Eye (tissue), 1 donor: ENCODE results near the gene TMCO5A.
"Not testable (repeated sequence)": the region's sequence is repeated elsewhere in the genome, so short reads cannot be mapped to it uniquely, and the experiment has no call there.

Experiments
- DNase-seq: peaks from one replicate; pipeline ENCODE4 v3.0.0-alpha.2; 2015

The TMCO5A gene

DNA sequence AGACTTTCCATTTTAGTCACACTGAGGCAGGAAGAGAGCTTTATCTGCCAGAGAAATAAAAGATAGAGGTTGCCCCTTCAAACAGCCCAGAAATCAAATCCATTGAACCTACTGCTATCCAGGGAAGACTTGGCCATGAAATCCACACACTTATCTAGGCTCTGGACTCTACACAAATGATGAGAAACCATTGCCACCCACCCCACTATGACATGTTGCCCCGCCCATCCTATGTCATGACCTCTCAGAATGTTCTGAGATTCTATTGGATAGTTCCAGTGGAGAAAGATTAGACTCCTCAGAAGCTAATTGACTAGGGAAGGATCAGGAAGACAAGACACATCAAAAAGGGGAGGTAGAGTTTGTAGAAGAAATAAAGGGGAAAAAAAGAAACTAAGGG, at the start of gene TMCO5A:
Gene TMCO5A, plus strand, starts transcription at position 301 of the 400 bp plus-strand sequence. CDS start 1,684 bp downstream, outside the sequence.
- DNase-seq: no peak

DNA sequence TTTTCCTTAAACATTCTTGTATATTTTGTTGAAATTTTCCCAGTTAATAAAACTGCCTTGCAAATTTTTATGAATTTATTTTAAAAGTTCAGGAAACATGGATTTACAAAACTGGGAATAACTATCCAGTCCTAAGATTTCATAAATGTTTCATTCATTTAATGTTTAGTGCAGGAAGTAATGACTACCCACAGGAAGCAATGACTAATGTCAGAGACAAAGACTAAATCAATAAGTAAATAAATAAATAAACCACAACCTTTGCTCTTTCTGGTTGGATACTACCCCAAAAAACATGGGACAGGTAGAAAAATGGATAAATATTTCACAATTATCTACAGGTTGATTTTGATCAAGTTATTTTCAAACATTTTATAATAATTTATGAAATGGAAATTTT, 48.8 kb upstream of the TMCO5A start:
- no peak for DNase-seq

DNA sequence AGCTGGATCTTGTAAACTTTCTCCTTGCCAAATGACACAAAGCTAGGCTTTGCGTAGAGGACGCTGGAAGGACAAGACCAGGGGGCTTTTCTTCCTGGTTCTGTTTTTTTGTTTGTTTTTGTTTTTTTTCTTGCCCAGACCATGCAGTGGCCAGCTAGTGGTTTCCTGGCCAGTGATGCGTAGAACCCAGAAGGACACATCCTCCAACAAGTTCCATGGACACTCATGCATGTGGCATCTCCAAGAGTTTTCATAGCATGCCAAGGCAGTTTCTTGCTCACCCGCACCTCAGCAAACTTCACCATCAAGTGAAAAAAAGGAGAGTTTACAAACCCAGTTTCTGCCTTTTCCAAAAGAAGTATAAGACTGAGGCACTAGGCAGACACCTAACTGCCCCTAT, 46.1 kb upstream of the TMCO5A start:
- no peak for DNase-seq

DNA sequence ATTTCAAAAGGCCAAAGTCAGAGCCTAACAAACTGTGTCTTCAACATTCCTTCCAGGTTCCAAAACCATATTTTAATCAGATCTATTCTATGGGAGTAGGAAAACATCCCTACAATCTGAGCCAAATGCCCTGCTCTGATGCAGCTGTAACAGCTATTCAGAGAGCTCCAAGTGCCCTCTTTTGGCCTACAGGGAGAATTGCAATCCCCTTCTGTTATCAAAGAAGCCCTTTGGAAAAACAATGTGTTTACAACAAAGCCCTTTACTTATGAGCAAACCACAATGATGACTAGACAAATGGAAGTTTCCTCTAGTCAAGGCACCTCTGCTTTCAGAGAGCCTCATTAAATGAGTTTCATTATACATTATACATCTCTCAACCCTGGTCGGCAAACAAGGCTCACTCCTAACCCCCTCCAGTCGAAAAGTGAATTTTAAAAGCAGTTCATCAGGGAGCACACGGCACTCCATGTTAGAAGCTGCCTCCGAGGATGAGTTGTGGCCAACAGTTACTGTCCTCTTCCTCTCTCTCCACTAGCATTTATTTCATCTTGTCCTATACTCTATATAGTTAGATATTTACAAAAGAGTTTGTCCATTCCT, 42.6 kb upstream of the TMCO5A start:
- peak; percentile 65 for DNase-seq

DNA sequence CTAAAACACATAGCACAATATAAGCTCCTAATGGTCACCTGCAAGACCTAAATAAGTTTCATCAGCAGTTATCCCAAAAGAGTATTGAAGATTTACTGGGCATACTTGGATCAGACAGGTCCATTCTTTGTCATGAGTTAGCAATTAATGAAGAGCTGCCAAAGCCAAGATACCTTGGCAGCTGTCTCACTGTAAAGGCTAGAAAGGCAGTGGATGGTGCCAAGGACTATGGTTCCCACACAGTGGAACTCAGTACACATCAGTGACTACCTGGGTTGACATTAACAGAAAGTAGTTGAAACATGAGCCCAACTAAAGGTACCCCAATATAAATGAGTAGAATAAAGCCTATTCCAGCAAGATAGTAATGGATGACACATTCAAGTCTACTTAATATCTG, 41.1 kb upstream of the TMCO5A start:
- DNase-seq: no peak

DNA sequence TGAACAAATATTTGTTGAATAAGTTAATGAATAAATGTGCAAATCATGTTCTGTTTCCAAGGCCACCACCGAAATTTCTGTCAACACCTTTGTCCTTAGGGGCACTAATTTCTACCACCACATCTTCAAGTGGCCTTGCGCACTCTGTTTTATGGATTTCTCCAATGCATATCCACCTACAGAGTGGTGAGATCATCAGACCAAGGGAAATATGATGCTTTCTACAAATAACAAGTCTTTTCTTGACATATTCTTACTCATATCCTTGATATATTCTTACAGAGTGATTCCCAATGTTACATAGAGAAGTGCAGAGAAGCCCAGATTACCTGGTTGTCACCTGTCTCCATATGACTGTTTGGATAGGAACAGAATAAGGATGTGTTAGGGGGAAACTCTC, 36.1 kb upstream of the TMCO5A start:
- DNase-seq: no peak

DNA sequence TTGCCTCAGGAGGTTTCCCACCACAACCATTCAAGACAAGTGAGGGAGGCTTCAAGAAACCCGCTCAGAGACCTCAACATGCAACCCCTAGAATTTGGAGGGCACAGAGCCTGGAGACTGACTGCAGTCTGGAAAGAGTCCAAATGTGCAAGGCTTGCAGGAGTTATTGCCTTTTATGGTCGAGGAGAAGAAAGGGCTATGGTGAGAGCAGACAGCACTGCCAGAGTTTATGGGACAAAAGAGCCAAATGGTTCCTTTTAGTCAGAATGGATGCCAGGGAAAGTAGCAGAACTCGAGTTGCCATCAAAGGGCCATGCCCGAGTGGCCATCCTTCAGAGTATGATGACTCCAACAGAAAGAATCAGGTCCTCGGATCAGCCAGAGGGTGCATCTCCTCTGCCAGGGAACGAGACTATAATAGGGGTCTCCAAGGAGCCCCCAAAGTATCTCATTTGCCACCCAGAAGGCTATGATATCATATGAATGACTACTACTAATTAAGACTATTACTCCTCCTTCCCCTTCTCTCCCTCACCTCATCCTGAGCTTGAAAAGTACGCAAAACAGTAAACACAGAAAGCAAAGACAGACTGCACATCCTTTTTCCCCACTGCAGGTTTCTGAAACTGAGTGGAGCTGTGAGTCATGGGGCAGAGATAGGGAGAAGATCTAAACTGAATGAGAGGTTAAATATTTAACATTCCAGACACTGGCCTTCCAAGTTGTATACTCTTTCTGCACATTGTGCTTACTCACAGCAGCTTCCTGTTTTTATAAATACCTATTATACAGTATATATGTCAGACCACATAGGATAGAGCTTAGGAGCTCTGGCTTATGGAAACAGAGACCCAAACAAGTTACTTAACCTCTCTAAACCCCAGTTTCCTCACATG, 33.9 kb upstream of the TMCO5A start:
- DNase-seq: no peak

DNA sequence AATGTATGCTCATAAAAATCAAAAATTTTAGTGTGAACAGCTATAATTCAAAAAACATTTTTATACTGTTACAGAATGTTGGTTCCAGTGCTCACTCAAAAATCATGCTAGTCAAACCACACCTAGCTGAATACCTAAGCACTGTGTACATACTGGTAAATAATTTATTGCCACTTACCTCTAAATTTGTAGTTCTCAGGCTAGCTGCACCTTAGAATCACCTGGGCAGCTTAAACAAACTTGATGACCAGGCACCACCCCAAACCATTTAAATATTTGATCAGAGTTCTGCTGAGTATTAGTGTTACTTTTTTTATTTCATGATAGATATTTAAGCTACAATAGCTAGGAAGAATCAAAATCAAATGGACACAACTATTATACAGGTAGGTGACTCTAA, 32.3 kb upstream of the TMCO5A start:
- no peak for DNase-seq

DNA sequence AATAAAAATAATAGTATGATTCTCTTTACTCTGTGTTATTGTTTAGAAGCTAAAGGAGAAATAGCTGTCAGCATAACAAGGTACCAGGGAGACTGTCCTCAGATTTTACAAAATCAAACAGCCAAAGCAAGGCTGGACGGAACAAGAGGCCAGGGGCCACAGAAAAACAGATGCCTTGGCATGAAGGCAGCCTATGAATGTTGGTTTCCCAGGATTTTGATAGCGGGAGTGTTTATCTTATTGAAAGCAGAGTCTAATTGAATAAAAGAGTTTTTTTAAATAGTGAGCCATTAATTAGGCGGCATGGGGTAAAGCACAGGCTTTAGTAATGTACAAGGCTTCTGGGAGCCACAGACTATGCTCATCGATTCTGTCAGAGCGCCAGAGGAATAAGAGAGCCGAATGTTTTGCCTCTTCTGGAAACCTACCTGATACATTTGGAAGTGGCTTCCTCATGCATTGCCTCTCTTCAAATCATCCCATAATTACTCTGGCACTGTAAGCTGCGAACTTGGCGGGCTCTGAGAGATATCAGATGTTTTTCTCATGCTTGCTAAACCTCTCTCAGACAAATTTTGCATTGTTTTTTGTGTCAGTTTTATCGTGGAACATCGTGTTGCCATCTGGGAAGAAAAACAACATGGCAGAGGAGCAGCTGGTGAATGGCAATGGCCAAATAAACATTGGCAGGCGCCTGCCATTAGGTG, 30.4 kb upstream of the TMCO5A start:
- no peak for DNase-seq

DNA sequence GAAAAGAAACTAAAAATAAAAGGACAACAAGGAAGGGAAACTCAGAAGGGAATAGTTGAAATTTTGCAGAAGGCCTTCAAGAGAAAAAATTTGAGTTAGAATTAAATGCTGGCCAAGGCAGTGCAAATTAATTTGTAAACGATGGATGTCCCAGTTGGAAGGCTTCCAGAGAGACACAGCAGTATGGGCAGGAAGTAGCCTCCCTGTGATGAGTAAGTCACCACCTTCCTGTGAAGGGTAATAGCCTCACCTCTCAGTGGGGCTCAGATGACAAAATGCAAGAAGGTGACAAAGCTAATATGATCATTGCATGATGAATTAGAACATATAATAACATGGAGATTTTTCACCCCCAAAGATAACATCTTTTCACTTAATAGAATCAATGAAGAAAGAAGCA, 27.3 kb upstream of the TMCO5A start:
- DNase-seq: no peak

DNA sequence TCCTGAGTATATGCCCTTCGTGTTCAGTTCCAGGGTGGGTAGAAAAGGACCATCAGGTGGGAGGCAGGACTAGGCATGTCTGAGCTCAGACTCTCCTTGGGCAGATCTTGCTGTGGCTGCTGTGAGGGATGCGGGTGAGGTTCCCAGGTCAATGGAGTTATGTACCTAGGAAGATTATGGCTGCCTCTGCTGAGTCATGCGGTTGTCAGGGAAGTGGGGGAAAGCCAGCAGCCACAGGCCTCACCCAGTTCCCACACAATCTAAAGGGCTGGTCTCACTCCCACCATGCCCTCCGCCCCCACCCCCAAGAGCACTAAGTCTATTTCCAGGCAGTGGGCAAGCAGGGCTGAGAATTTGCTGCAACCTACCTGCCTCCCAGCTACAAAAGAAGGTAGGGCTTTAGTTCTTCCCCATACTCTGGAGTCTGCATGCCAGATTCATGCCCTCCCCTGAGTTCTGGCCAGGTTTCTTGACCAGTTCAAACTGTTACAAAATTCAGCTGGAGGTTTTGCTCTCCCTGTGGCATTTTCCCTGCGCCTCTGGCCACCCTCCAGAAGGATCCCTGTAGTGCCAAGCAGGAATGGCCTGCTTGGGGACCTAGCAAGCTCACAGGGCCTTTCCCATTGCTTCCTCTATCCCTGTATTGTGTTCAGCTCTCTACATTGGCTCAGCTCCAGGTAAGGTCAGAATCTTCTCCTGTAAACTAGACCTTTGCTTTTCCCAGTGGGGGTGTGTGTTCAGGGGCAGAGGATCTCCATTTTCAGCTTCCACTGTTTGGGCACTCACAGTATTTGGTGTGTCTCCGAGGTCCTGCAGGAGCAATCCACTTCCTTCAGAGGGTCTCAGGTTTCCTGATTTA, 12.7 kb upstream of the TMCO5A start:
- DNase-seq: no peak

DNA sequence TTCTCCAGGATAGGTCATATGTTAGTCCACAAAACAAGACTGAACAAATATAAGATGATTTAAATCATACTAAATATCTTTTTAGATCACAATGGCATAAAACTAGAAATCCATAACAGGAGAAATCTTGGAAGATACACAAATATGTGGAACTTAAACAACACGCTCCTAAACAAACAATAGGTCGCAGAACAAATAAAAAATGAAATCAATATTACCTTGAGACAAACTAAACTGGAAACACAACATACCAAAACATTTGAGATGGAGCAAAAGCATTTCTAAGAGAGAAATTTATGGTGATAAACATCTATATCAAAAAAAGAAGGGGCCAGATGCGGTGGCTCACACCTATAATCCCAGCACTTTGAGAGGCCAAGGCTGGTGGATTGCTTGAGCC, 8.3 kb upstream of the TMCO5A start:
- no peak for DNase-seq

DNA sequence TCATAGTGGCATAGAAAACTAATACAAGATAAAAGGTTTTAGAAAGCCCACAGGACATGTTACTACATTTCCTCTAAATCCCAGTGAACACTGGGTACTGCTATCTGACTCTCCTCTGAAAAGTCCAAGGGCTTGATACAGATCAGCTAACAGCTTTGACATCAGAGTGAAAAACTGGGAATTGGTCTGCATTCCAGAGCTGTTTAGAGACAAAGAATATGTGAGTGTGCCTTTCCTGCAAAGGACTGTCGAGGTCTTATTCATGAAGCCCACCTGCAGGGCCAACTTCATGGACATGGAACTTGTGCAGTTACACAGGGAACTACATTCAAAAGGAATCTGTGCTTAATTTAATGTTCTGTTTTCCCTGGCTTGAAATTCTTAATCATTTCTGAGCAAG, 5.2 kb upstream of the TMCO5A start:
- DNase-seq: peak; percentile 8

DNA sequence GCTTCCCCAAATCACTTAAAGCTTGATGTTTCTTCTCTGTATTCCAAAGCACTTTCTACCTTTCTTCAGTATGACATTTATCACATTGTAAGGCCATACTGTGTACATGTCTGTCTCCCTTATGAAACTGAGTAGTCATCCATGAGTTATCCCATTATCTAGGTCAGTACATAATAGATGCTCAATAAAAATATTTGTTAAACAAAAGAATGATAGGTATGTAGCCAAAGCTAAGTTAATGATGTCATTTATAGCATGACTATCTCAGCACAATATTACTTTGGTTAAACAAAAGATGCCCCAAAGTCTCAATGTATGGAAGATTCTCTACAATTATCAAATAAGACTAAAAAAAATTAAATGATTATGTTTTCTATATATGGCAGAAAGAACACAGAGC, 3.1 kb upstream of the TMCO5A start:
- no peak for DNase-seq

DNA sequence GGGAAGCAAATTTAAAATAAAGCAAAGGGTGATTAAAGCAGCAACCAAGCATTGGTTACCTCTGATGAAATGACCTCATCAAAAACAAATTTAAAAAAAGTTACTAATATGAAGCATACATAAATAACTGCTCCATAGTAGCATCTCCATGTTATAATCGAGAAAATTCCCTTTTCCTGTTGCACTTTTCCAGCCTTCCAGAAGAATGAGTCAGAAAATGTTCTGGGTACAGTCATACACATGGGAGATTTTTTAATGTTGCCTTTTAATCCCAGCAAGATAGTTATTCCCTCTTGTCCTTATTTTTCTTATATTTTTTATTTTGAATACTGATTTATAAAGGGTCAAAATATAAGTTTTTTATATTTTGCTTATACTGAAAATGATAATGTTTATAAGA, 2.6 kb upstream of the TMCO5A start:
- no peak for DNase-seq

DNA sequence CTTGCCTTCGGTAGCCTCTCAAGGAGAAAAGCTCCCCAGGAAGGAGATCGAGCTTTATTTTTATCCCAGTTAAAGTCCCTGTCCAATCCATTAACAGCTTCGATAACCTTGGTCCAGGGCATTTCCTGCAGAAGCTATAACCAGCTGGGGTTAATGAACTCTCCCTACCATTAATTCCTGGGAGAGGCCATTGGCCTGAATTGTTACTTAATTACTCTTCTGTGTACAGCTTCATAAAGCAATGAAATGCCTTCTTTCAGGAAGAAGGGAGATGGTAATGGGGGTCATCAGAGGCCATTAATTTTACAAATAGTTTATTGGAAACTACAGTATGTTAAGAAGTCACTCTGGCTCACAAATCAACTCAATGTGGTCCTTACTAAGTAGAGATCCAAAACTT, 1.9 kb upstream of the TMCO5A start:
- no peak for DNase-seq

DNA sequence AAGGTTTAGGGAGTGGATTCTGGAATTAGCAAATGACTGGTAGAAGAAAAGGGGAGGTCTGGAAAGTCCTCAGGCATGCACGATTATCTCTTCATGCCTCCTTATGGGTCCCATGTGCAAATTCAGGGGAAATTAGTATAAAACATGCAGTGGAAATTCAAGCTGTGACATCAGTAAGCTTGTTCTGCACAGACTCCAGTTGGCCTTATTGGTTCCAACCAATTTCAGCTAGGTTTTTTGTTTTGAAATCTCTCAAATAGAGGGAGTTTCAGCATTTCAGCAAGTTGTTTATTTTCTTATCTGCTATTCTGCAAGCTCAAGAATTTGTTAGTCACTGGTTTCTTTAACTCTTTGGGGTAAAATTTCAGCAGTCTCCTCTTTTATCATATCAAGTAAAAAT, 774 bp upstream of the TMCO5A start:
- no peak for DNase-seq

DNA sequence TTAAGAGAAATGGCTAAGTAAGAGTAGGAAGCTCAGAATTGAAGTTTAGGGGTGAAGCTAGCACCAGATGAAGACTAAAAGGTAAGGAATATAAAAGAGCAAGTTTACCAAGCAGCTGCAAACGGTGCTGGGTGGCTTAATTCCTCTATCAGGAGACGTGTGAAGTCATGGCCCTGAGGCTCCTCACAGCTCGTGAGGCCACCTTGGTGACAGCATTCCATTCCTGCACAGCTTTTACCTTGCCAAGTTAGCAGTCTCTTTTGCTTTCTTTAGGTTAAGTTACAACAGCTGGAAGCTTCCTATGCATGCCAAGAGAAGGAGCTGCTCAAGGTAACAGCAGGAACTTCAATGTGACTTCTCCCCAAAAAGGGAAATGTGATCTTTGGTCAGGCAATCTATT, 6.4 kb downstream of the TMCO5A start:
- DNase-seq: no peak

DNA sequence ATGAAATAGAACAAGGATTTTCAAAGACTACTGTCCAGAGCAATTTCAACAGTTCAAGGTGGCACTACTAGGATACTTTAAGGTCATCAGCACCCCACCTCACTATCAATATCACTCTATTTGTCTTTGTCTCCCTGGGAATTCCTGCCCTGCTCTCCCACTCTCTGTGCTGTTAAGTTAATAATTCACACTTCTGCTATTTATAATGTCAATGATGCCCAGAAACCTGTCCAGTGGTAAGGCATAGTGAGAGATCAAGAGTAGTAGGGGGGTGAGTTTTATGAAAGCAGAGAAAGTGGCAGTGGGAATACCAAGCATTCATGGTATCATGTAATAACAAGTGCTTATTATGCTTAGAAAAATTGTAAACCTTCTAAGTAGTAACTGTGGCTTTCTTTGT, 7.3 kb downstream of the TMCO5A start:
- DNase-seq: no peak

DNA sequence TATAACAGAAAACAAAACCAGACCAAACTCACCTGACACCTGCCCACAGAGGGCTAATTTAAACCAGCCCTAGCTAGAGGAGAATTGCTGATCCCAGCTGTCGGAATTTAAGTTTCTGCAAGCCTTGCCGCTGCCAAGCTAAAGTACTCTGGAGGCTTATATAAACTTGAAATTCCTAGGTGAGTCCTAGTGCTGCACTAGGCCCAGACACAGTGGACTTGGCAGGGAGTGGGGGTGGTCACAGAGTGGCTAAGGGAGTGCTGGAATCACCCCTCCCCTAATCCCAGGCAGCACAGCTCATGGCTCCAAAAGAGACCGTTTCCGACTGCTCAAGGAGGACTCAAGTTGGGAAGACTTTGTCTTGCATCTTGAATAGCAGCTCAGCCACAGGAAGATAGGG, 17.6 kb downstream of the TMCO5A start:
- DNase-seq: no peak

DNA sequence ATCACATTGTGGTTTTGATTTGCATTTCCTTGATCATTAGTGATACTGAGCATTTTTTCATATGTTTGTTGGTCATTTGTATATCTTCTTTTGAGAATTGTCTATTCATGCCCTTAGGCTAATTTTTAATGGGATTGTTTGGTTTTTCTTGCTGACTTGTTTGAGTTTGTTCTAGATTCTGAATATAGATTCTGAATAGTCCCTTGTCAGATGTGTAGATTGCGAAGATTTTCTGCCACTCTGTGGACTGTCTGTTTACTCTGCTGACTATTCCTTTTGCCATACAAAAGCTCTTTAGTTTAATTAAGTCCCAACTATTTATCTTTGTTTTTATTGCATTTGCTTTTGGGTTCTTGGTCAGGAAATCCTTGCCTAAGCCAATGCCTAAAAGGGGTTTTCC, 26.3 kb downstream of the TMCO5A start:
- not testable (repeated sequence) for DNase-seq

DNA sequence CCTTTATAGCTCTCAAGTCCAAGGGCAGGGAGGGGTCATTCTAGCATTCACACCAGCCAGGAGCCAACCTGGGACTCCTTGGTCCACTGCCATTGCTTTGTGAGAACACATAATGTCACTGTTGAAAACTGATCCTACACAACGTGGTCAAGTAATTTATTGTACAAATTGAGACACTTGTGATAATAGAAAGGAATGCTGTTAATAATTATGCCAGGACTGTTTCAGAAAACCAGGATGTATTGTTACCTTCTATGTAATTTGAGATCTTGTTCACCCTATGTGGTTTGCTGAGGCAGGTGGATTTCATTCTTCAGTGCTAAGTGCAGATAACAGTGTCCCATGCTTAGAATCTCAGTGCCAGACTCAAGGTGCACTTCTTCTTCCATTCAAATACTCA, 33.3 kb downstream of the TMCO5A start:
- no peak for DNase-seq

DNA sequence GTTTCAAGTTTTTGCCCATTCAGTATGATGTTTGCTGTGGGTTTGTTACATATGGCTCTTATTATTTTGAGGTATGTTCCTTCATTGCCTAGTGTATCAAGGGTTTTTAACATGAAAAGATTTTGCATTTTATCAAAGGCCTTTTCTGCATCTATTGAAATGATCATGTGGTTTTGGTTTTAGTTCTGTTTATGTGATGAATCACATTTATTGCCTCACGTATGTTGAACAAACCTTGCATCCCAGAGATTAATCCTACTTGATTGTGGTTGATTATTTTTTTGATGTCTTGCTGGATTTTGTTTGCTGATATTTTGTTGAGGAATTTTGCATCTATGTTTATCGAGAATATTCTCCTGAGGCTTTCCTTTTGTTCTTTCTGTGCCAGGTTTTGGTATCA, 39.4 kb downstream of the TMCO5A start:
- DNase-seq: no peak
